HG03457 (cell line): Measurements from ENCODE around the gene RELA.
"Not testable (repeated sequence)": the region's sequence is repeated elsewhere in the genome, so short reads cannot be mapped to it uniquely, and the experiment has no call there.

Experiments used
- ATAC-seq: cut with Tn5 transposase; IDR thresholded peaks from one replicate; pipeline ENCODE4 v1.9.1; 2021; ENCODE audit warnings: moderate number of reproducible peaks; ENCODE audit not compliant: unreplicated experiment

The RELA gene

DNA sequence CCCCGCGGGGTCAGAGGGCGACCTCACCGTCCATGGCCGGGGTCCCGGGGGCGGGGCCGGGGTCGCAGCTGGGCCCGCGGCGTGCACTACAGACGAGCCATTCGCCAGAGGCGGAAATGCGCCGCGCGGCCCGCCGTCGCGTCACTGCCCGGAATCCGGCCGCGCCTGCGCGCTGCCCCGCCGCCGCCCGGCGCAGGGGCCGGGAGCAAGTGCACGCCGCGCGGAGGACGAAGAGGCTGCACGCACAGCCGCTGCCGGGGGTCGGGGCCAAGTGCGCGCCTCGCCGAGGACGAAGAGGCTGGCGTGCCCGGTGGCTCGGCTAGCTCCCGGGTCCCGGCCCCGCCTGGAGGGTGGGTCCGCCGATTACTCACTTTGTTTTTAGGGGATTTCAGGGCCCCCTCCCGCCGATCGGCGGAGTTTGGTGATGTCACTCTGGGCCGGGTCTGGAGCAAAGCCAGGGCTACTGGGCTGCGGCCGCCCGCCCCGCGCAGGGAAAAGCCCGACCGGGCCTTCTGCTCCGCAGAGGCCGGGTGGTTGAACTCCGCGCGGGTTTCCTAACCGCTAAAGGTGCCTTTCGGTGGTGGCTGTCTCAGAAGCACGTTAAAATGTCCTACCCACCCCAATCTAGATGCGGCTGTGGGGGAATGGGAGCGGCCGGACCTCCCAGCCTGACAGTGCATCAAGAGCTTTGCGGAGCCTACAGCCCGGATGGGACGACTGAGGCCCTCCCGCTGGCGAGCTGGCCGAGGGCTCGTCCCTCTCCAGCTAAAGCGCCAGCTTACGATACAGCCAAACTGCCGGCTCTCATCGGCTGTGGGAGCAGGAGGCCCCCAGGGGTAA lies at the start of gene RELA:
Gene RELA (minus strand): TSS at position 118 of the 840 bp plus-strand sequence. CDS start 84 bp downstream, at position 34.
- ATAC-seq: peak; percentile 57

- ATAC-seq: peak; percentile 60
Measured at GRCh38 chr11:65711785-65712632, 49.3 kb upstream of the RELA start, which contains the start of gene KAT5. Gene KAT5, plus strand, starts transcription at chr11:65712252. Its CDS starts 16 bp downstream, at chr11:65712268.

- no peak for ATAC-seq
Measured at GRCh38 chr11:65710421-65710820, 47.7 kb upstream of the RELA start.

DNA sequence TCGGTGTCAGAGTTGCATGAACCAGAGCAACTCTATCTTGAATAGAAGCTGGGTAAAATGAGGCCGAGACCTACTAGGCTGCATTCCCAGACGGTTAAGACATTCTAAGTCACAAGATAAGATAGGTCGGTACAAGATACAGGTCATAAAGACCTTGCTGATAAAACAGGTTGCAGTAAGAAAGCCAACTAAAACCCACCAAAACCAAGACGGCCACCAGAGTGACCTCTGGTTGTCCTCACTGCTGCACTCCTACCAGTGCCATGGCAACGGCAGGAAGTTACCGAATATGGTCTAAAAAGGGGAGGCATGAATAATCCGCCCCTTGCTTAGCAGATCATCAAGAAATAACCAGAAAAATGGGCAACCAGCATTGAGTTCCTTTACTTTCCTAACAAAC lies 46.9 kb upstream of the RELA start:
- no peak for ATAC-seq

DNA sequence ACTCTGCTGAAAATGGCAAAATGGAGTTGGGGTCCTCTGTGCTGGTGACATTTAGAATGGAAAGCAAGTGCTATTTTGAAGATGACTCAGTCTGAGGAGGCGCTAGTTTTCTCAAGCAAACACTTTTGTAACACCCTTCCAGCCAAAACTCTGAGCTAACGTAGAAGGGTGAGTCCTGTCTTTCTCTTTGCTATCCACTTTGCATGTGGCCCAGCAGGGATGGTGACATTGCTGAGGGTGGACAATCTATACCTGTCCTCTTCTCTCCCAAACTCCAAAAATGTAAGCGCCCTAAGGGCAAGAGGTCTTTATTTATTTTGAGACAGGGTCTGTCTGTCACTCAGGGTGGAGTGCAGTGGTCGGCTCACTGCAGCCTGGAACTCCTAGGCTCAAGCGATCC lies 45.7 kb upstream of the RELA start:
- no peak for ATAC-seq

GRCh38 chr11:65707002-65707401 lies 44.3 kb upstream of the RELA start:
- not testable (repeated sequence) for ATAC-seq

DNA sequence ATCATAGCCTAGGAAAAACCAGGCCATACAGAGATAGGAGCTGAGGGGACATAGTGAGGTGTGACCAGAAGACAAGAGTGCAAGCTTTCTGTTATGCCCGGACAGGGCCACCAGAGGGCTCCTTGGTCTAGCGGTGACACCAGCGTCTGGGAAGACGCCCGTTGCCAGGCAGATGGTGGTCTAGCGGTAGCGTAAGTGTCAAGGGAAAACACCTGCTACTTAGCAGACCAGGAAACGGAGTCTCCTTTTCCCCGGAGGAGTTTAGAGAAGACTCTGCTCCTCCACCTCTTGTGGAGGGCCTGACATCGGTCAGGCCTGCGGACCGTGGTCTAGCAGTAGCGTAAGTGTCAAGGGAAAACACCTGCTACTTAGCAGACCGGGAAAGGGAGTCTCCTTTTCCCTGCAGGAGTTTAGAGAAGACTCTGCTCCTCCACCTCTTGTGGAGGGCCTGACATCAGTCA lies 43.6 kb upstream of the RELA start:
- ATAC-seq: not testable (repeated sequence)

DNA sequence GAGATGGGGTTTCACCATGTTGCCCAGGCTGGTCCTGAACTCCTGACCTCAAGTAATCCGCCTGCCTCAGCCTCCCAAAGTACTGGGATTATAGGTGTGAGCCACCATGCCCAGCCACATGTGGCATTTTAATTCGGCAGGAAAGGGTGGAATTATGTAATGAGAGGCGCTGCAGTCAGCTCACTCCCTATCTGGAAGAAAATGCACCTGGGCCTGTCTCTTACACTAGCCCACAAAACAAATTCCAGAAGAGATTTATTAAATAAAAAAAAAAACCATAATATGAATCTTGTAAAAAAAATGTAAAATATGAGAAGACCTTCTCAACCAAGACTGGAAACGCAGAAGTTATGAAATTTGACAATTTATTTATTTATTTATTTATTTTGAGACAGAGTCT lies 41.1 kb upstream of the RELA start:
- no peak for ATAC-seq

- no peak for ATAC-seq
Measured at GRCh38 chr11:65701686-65702085, 39.0 kb upstream of the RELA start.

- ATAC-seq: no peak
Measured at GRCh38 chr11:65700399-65700798, 37.7 kb upstream of the RELA start.

DNA sequence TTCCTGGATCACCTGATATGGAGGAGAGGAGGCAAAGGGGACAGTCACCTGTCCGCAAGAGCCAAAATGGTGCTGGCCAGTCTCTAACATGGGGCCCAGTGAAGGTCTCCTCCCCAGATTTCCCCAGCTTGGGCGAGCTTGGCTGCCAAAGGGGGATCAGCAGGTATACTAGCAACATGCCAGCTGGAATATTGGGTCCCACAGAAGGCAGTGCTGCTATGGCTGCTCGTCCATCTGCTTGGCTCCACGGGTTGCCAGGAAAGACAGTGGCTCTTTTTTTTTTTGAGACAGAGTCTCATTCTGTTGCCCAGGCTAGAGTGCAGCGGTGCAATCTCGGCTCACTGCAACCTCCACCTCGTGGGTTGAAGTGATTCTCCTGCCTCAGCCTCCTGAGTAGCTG lies 36.6 kb upstream of the RELA start:
- no peak for ATAC-seq

- ATAC-seq: no peak
Measured at GRCh38 chr11:65698205-65698604, 35.5 kb upstream of the RELA start.

DNA sequence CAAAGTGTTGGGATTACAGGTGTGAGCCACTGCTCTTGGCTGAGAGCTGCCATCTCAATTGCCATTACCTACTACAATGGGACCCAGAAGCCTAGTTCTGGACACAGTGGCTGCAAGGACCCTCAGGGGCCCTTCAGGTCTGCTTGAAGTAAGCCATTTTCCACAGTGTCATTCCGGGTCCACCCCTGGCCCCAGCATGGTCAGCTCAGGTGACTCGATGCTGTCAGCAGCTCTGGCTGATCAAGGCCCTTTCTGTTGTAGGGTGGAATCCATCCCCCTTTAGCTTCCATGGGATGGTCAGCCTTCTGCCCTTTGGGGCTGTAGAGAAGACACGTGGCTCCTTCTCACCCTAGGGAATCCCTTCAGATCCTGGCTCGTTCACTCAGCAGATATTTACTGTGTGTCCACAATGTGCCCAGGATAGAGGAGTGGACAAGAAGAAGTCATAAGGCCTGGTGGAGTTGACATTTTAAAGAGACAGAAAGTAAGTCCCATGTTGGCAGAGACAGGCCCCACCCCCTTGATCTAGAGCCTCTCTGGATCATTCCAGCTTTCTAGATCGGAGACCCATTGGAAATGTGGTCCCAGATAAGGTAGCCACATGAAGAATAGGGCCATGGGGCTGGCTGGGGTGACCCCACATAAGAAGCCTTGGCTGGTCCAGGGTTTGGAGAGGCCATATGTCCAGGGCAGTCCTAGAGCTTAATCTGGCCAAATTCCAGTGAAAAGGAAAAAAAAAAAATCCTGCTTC lies 34.3 kb upstream of the RELA start:
- ATAC-seq: no peak

- no peak for ATAC-seq
Measured at GRCh38 chr11:65695459-65696241, 32.9 kb upstream of the RELA start.

DNA sequence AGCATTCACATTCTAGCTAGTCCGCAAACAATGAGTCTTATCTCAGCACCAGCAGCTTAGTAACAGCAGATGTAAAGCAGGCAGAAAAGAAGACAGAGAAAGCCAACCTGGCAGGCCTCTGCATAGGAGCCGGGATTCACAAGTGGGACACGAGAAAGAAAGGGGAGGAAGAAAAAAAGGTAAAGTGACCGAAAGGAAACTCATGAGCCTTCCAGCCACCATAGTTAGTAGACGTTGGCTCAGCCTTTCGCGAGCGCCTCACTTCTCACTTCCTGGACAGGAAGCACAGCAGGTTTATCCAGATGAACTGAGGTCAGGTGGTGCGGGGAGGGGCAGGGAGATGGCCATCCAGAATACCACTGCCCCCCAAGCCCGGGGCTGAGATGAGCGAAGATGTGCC lies 29.7 kb upstream of the RELA start:
- ATAC-seq: no peak

DNA sequence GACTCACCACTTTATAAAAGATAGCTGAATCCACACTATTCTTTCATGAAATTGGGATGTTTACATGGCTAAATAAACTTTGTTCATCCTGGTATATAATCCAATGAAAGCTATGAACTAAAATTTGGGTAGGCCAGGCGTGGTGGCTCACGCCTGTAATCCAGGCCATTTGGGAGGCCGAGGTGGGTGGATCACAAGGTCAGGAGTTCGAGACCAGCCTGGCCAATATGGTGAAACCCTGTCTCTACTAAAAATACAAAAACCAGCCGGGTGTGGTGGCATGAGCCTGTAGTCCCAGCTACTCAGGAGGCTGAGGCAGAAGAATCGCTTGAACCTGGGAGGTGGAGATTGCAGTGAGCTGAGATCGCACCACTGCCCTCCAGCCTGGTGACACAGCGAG lies 29.1 kb upstream of the RELA start:
- ATAC-seq: not testable (repeated sequence)

GRCh38 chr11:65685981-65686380 lies 23.3 kb upstream of the RELA start:
- ATAC-seq: no peak

DNA sequence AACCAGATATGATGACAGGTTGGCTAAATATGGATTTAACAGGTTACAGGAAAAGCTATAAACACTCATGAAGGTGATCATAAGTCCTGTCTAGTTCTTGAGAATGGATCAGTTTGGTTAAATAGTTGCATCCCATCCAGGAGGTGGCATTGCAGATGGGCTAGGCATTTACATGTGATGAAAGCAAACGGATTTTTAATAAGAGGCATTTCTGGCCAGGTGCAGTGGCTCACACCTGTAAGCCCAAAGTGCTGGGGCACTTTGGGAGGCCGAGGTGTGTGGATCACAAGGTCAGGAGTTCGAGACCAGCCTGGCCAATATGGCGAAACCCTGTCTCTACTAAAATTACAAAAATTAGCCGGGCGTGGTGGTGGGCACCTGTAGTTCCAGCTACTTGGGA lies 20.8 kb upstream of the RELA start:
- not testable (repeated sequence) for ATAC-seq

- ATAC-seq: no peak
Measured at GRCh38 chr11:65680192-65680743, 17.6 kb upstream of the RELA start.

- no peak for ATAC-seq
Measured at GRCh38 chr11:65672982-65673381, 10.3 kb upstream of the RELA start.
